HG02840 (cell line): ENCODE results near the gene AKNA.

Experiments
- ATAC-seq: cut with Tn5 transposase; IDR thresholded peaks from one replicate; pipeline ENCODE4 v1.9.1; 2021; ENCODE audit warnings: mild to moderate bottlenecking, moderate library complexity, moderate number of reproducible peaks; ENCODE audit not compliant: unreplicated experiment, low FRiP score

Gene AKNA

GRCh38 chr9:114396558-114397218 is 8.9 kb upstream of the AKNA start:
- ATAC-seq, result no peak

GRCh38 chr9:114395768-114396167 is 8.0 kb upstream of the AKNA start:
- no peak for ATAC-seq

- no peak for ATAC-seq
Measured at GRCh38 chr9:114395334-114395617, 7.5 kb upstream of the AKNA start.

- no peak for ATAC-seq
Measured at GRCh38 chr9:114394523-114395333, 6.9 kb upstream of the AKNA start.

GRCh38 chr9:114392749-114393112 is 4.9 kb upstream of the AKNA start:
- no peak for ATAC-seq

GRCh38 chr9:114390952-114391351 is 3.2 kb upstream of the AKNA start:
- ATAC-seq, result no peak

- no peak for ATAC-seq
Measured at GRCh38 chr9:114389612-114390368, 2.0 kb upstream of the AKNA start.

GRCh38 chr9:114388764-114389375 is 1.1 kb upstream of the AKNA start:
- no peak for ATAC-seq

- ATAC-seq, result no peak
Measured at GRCh38 chr9:114388357-114388682, 538 bp upstream of the AKNA start.

GRCh38 chr9:114386886-114387679 is 699 bp downstream of the AKNA start:
- ATAC-seq, result no peak

GRCh38 chr9:114386361-114386885 is 1.4 kb downstream of the AKNA start:
- no peak for ATAC-seq

- peak; percentile 77 for ATAC-seq
Measured at GRCh38 chr9:114385397-114386181, 2.2 kb downstream of the AKNA start.

- no peak for ATAC-seq
Measured at GRCh38 chr9:114384836-114385396, 2.9 kb downstream of the AKNA start.

GRCh38 chr9:114384341-114384740 is 3.4 kb downstream of the AKNA start:
- ATAC-seq, result no peak

- no peak for ATAC-seq
Measured at GRCh38 chr9:114383521-114384231, 4.1 kb downstream of the AKNA start.

GRCh38 chr9:114382699-114383520 is 4.9 kb downstream of the AKNA start:
- ATAC-seq, result no peak

- no peak for ATAC-seq
Measured at GRCh38 chr9:114378883-114379282, 8.9 kb downstream of the AKNA start.

- ATAC-seq, result no peak
Measured at GRCh38 chr9:114378016-114378415, 9.8 kb downstream of the AKNA start.
